OCI-LY7 (cell line): Measurements from ENCODE around the gene S100A7A. TPM values are rescaled to one million over a fixed set of nuclear protein-coding genes. Genes with fewer than 3 reads are reported as not detected.

ENCODE experiments used
- BruUV-seq: library from RNA; stranded (reverse); fragments of 400-500 nt; replicated peaks from 2 replicates; lab custom pipeline; 2021; lab: Mats Ljungman, UMichigan
- CTCF ChIA-PET: fragments of 300-600 bp; sonication (Branson Sonifier 250); formaldehyde crosslinking; loops from one replicate; lab custom pipeline; 2022; ENCODE audit warnings: antibody characterized with exemption; ENCODE audit not compliant: unreplicated experiment; lab: Charles Lee
- POLR2A ChIA-PET: fragments of 300-600 bp; sonication (Branson Sonifier 250); formaldehyde crosslinking; loops from one replicate; lab custom pipeline; 2022; ENCODE audit warnings: antibody characterized with exemption; lab: Charles Lee
- DNase-seq: peaks from one replicate; pipeline ENCODE4 v3.0.0-alpha.2; 2015; ENCODE audit warnings: low spot score
- H2AFZ ChIP-seq: fragments of 200-600 bp; sonication (generic), shearing (Covaris generic); 2 replicates; pipeline ENCODE4 v1.6.1; 2014; ENCODE audit warnings: mild to moderate bottlenecking, antibody characterized with exemption, low read length, moderate library complexity
- H3K27ac ChIP-seq: fragments of 200-600 bp; sonication (generic); 2 replicates; pipeline ENCODE4 v1.5.1; 2014; ENCODE audit warnings: mixed run types, low read depth, mild to moderate bottlenecking, moderate library complexity, low read length, inconsistent platforms; ENCODE audit not compliant: poor library complexity, severe bottlenecking
- H3K36me3 ChIP-seq: fragments of 200-600 bp; sonication (generic); 2 replicates; pipeline ENCODE4 v1.6.1; 2014; ENCODE audit warnings: mild to moderate bottlenecking, antibody characterized with exemption, low read length, moderate library complexity, mixed read lengths; ENCODE audit not compliant: insufficient read depth
- H3K4me1 ChIP-seq: fragments of 200-600 bp; sonication (generic); 2 replicates; pipeline ENCODE4 v1.5.1; 2014; ENCODE audit warnings: mild to moderate bottlenecking, low read length; ENCODE audit not compliant: insufficient read depth, poor library complexity, severe bottlenecking
- H3K4me2 ChIP-seq: fragments of 200-600 bp; sonication (generic); 2 replicates; pipeline ENCODE4 v1.6.1; 2014; ENCODE audit warnings: mild to moderate bottlenecking, low read length
- H3K4me3 ChIP-seq: fragments of 200-600 bp; sonication (generic); 2 replicates; pipeline ENCODE4 v1.5.1; 2014; ENCODE audit warnings: mild to moderate bottlenecking, low read depth, low read length; ENCODE audit not compliant: poor library complexity, severe bottlenecking
- H3K79me2 ChIP-seq: fragments of 200-600 bp; sonication (generic); 2 replicates; pipeline ENCODE4 v1.6.1; 2016; ENCODE audit warnings: low read depth, mild to moderate bottlenecking, low read length, moderate library complexity, mixed read lengths; ENCODE audit not compliant: insufficient read depth
- H3K9me2 ChIP-seq: fragments of 200-600 bp; sonication (generic); 2 replicates; pipeline ENCODE4 v1.6.1; 2016; ENCODE audit warnings: mild to moderate bottlenecking, low read length, mixed read lengths; ENCODE audit not compliant: insufficient read depth
- H3K9me3 ChIP-seq: fragments of 200-600 bp; sonication (generic); 2 replicates; pipeline ENCODE4 v1.6.1; 2014; ENCODE audit warnings: mild to moderate bottlenecking, mixed run types, low read length, mixed read lengths
- H4K20me1 ChIP-seq: fragments of 200-600 bp; sonication (generic); 2 replicates; pipeline ENCODE4 v1.6.1; 2014; ENCODE audit warnings: mild to moderate bottlenecking, antibody characterized with exemption, low read length, moderate library complexity, mixed read lengths; ENCODE audit not compliant: insufficient read depth
- CTCF ChIP-seq: fragments of 200-600 bp; sonication (generic); conservative IDR thresholded peaks from 2 replicates; pipeline ENCODE4 v1.5.1; 2014; ENCODE audit warnings: mild to moderate bottlenecking, antibody characterized with exemption, low read length, moderate library complexity, mixed read lengths
- EZH2phosphoT487 ChIP-seq: fragments of 200-600 bp; sonication (generic); IDR thresholded peaks from 2 replicates; pipeline ENCODE4 v1.6.1; 2018; ENCODE audit warnings: low read depth, borderline replicate concordance, mild to moderate bottlenecking, mixed run types, antibody characterized with exemption, low read length, moderate library complexity, mixed read lengths
- intact Hi-C: fragments of 100-400 bp; cut with micrococcal nuclease; formaldehyde crosslinking; loops from one replicate; pipeline ENCODE4 v1.10.0; 2022; ENCODE audit not compliant: unreplicated experiment
- total RNA-seq, 2 experiments: library from RNA; depleted of rRNA in 1 of 2; stranded (reverse); fragments of >200 nt in 1 of 2; shearing (Covaris generic) in 1 of 2; gene quantifications; 2 replicates each; pipeline ENCODE4 v1.2.3, GENCODE V29; 2014 to 2022

S100A7A gene
- total RNA-seq, 2 experiments from 2014 or later = not detected

DNA sequence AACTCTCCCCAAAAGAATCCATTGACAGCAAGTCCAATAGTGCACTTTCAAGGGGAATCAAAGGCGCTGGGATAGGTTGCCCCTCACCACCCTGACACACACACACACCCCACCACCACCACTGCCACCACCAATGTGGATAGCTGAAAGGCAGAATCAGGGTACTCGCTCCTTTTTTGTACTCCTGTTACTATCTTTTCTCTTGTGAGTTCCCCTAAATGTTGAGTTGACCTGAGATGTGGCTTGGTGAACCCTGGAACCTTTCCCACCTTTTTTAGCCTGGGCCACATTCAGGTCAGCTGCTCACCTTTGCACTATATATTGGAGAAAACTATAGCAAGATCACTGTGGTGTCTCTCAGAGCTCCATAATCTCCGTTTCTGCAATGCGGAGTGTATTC lies 29.3 kb upstream of the S100A7A start:
- H3K9me3 ChIP-seq = no peaks in the 10 kb centered on the region
- ChIA-PET POLR2A (no interaction called here), CTCF (no interaction called here)
- H4K20me1 ChIP-seq = no peaks in the 10 kb centered on the region
- TF ChIP-seq EZH2phosphoT487 (no peak), CTCF (no peak)
- no peak overlapping the region for H2AFZ ChIP-seq
- H3K79me2 ChIP-seq = no peaks in the 10 kb centered on the region
- no peak overlapping the region for H3K27ac ChIP-seq
- no TSS peak for BruUV-seq
- intact Hi-C loops = no loop called here
- H3K4me2 ChIP-seq = no peak overlapping the region
- no peaks in the 10 kb centered on the region for H3K36me3 ChIP-seq
- no peak overlapping the region for H3K4me3 ChIP-seq
- H3K4me1 ChIP-seq = no peaks in the 10 kb centered on the region
- no peak for DNase-seq
- no peaks in the 10 kb centered on the region for H3K9me2 ChIP-seq

- no TSS peak for BruUV-seq
- no peak for DNase-seq
- H3K27ac ChIP-seq = no peak overlapping the region
- no peaks in the 10 kb centered on the region for H4K20me1 ChIP-seq
- no peaks in the 10 kb centered on the region for H3K9me3 ChIP-seq
- H3K4me3 ChIP-seq = no peak overlapping the region
- ChIA-PET POLR2A (no interaction called here), CTCF (no interaction called here)
- no peaks in the 10 kb centered on the region for H3K79me2 ChIP-seq
- no peaks in the 10 kb centered on the region for H3K4me1 ChIP-seq
- no peaks in the 10 kb centered on the region for H3K36me3 ChIP-seq
- H3K9me2 ChIP-seq = no peaks in the 10 kb centered on the region
- intact Hi-C loops = no loop called here
- no peak overlapping the region for H3K4me2 ChIP-seq
- TF ChIP-seq CTCF (no peak), EZH2phosphoT487 (no peak)
- no peak overlapping the region for H2AFZ ChIP-seq
These were observed 28.5 kb upstream of the S100A7A start for GRCh38 chr1:153387785-153388184.

DNA sequence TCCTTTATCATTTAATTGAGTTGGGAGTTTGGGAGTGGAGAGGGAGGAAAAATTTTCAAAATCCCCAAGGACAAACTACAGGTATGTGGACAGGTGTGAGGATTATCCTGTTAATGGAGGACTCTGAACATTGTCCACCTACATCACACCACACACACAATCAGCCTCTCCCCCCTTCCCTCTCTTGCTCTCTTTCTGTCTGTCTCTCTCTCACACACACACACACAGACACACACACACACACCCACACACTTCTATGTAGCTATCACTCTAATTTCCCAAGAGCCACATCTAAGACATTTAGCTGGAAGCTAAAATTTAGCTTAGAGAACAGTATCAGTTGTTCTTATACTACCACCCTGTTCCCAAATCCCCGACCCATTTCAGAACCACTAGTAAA lies 26.9 kb upstream of the S100A7A start:
- Histone ChIP-seq H3K36me3 (no peaks in the 10 kb centered on the region), H3K79me2 (no peaks in the 10 kb centered on the region), H3K4me2 (no peak overlapping the region), H3K4me3 (no peak overlapping the region), H3K9me3 (no peaks in the 10 kb centered on the region), H3K9me2 (no peaks in the 10 kb centered on the region), H2AFZ (no peak overlapping the region), H4K20me1 (no peaks in the 10 kb centered on the region), H3K27ac (no peak overlapping the region), H3K4me1 (no peaks in the 10 kb centered on the region)
- no peak for DNase-seq
- POLR2A ChIA-PET = no interaction called here
- CTCF ChIA-PET = no interaction called here
- no TSS peak for BruUV-seq
- TF ChIP-seq EZH2phosphoT487 = no peak
- no peak for TF ChIP-seq CTCF
- intact Hi-C loops = no loop called here
